Activated T-cell treated with anti-CD3 and anti-CD28 coated beads for 48 hours (primary cell): ENCODE results near the gene PLP1.
"Not testable (repeated sequence)": the region's sequence is repeated elsewhere in the genome, so short reads cannot be mapped to it uniquely, and the experiment has no call there.

Experiments used
- DNase-seq: peaks from one replicate; pipeline ENCODE4 v3.0.0-alpha.2; 2020; ENCODE audit warnings: low read depth

Gene PLP1

DNA sequence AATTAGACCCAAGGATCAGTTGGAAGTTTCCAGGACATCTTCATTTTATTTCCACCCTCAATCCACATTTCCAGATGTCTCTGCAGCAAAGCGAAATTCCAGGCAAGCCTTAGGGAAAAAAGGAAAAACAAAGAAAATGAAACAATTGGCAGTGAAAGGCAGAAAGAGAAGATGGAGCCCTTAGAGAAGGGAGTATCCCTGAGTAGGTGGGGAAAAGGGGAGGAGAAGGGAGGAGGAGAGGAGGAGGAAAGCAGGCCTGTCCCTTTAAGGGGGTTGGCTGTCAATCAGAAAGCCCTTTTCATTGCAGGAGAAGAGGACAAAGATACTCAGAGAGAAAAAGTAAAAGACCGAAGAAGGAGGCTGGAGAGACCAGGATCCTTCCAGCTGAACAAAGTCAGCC, at the start of gene PLP1:
PLP1 (plus strand) TSS at position 295 of the 400 bp plus-strand sequence. CDS start 156 bp downstream, outside the sequence.
- no peak for DNase-seq

DNA sequence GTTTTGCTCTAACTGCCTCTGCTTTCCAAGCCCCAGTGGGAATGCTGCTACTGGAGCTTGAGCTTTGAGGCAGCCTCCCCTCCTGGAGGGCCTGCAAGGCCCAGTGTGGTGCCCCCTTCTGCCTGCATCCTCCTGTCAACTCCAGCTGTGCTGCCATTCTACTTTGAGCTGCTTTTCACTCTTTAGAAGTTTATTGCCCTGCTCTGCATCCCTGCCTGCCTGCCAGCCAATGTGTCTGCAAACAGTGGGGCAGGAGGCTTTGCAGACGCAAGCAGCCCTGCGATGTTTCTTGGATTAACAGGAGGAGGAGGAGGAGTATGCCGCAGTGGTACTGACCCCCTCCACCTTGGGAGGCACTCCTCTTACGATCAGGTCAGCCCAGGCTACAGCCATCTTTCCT, 49.5 kb upstream of the PLP1 start:
- no peak for DNase-seq

GRCh38 chrX:103729015-103729414, 47.6 kb upstream of the PLP1 start:
- DNase-seq = no peak

DNA sequence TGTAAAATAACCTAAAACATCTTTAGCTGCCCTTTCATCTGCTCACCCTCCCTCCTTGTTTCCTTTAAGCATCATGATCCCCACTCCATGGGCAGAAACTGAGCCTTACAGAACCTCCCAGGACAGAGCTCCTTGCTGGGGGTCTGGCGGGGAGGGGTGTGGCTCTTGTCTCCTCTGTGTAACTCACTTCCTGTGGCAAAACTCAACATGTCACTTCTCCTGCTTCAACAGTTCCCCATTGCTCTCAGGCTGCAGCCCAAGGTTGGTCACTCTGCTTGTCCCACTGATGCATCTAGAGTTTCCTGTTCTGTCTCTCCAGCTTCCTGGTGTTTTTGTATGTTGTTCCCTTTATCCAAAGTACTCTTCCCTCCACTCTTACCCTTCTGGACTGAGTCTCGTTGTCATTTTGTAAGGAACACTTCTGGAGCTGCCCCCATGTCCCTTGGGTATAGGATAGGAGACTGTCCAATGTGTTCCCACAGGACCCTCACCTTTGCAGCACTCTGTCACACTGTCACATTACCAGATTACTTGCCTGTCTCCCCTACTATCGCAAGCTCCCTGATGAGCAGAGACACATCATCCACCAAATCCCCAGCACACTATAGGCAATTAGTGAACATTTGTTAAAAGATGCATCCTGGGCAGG, 46.4 kb upstream of the PLP1 start:
- no peak for DNase-seq

DNA sequence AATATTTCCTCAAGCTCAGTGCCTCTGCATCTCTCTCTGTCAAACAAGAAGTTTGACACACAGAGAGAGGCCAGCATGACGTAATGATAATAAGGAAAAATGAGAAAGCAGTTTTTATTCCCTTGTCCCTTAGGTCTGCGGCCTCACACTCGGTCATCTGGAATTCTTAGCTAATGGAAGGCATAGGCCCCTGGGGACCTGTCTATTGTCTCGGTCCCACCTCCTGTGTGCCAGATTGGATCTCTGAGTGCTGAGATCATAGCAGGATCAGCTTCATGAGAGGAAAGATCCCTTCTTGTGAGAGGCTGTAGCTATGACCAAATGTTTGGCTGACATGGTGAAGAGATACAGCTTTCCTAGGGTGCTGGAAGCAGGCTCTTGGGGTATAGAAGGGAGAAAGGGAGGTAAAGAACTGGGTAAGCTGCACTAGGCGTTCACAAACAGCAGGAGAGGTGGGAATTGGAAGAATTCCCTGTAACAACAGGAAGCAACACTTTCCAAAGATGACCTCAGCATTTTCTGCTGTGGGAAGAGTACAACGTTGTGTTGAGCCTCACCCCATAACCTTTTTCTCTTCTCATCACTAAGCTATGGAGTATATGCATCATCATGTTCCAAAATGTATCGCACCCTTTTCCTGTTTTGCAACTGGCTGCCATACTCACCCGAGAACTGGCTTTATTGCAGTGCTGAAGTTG, 45.7 kb upstream of the PLP1 start:
- no peak for DNase-seq

- no peak for DNase-seq
Measured at GRCh38 chrX:103733017-103733416, 43.6 kb upstream of the PLP1 start.

DNA sequence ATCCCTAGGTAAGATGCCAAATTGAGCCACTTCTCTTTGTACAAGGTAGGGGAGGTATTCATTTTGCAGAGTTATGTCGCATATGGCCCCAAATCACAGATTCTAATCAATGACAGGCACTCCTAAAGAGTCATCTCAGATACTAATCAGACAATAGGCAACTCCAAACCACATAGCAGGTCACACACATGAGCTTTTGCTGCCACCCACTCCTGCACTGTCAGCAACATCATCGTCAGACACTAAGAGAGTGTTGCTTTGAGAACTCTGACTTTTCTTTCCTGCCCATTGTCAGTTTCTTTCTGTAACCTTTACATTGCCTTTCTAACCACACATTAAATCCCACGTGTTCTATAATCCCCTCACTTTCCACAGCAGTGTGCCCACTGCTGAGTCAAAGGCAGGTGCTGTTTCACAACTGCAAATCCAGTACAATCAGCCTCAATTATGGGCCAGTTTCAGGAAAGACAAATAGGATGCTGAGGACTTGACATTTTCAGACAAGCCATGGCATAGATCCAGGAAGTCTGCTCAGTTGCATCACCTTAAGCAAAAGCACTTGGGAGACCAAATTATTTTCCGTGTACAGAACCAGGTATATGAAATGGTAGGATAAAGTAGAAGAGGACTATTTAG, 42.4 kb upstream of the PLP1 start:
- DNase-seq = peak; percentile 1

DNA sequence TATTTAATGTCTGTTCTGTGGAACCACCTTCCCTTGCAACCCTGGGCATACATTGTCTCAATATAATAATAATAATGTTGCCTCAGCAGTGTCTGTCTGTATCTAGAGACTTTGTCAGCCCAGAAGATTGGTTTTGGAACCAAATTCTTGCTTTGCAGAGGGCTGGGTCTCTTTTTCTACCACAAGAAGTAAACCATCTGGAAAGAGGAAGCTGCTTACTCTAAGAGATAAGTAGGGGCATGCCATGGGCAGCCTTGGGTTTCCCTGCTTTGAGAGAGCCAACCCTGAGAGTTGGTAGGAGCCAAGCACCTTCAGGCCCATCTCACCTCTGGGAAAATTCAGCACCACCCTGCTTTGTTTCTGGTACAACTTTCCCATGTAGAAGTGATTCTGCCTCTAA, 38.9 kb upstream of the PLP1 start:
- no peak for DNase-seq

- DNase-seq = no peak
Measured at GRCh38 chrX:103739421-103739820, 37.2 kb upstream of the PLP1 start.

- DNase-seq = no peak
Measured at GRCh38 chrX:103741879-103742278, 34.8 kb upstream of the PLP1 start.

- no peak for DNase-seq
Measured at GRCh38 chrX:103742339-103742738, 34.3 kb upstream of the PLP1 start.

GRCh38 chrX:103747163-103747562, 29.5 kb upstream of the PLP1 start:
- no peak for DNase-seq

DNA sequence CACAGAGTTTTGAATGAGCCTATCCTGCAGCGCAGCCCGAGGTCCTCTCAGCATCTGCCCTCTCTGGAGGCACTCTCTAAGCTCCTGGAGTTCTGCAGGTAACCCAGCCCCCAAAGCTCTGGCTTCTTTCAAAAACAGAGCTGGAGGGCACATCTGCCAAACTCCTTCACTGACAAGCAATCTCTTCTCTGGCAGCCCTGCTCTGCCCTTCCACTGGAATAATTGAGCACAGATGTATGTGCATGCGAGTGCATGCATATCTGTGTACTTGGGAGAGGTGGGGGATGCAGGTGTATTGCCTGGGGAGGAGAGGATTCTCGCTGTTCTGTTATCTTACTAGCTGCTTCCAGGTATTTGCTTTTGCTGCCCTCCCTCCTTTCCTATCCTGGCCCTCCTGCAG, 22.2 kb upstream of the PLP1 start:
- DNase-seq = no peak

- DNase-seq = no peak
Measured at GRCh38 chrX:103756736-103757135, 19.9 kb upstream of the PLP1 start.

- no peak for DNase-seq
Measured at GRCh38 chrX:103758555-103758954, 18.1 kb upstream of the PLP1 start.

GRCh38 chrX:103763541-103763940, 13.1 kb upstream of the PLP1 start:
- not testable (repeated sequence) for DNase-seq

- not testable (repeated sequence) for DNase-seq
Measured at GRCh38 chrX:103766813-103767555, 9.7 kb upstream of the PLP1 start.

- no peak for DNase-seq
Measured at GRCh38 chrX:103773445-103773844, 3.2 kb upstream of the PLP1 start.

- no peak for DNase-seq
Measured at GRCh38 chrX:103774070-103774642, 2.5 kb upstream of the PLP1 start.

DNA sequence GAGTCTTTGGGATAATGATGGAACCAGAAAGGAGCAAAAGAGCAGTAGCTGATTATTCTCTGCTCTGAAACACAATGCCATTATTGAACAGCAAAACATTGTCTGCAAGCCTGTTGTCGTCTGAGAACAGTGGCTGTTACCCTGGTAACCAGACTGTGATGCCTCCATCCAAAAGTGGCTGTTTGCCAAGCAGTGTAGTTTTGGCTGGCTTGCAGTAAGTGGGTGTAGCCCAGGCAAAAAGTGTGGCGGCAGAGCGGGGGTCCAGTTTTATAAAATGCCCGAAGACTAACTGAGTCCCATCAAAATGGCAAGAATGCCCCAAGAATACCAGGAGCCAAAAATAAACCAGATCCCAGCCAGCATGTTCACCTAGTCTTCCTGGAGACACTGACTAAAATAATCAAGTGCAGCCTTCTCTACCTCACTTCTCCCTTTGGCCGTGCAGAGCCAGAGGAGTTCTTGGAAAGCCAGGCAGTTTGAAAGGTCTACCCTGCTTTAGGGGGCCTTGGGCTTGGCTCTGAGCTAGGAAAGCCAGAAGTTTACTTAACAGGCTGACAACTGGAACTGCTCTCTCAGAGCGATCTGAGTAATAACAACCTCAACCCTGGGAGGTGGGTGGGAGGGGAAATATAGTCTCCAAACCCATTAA, 2.6 kb downstream of the PLP1 start:
- DNase-seq = no peak

DNA sequence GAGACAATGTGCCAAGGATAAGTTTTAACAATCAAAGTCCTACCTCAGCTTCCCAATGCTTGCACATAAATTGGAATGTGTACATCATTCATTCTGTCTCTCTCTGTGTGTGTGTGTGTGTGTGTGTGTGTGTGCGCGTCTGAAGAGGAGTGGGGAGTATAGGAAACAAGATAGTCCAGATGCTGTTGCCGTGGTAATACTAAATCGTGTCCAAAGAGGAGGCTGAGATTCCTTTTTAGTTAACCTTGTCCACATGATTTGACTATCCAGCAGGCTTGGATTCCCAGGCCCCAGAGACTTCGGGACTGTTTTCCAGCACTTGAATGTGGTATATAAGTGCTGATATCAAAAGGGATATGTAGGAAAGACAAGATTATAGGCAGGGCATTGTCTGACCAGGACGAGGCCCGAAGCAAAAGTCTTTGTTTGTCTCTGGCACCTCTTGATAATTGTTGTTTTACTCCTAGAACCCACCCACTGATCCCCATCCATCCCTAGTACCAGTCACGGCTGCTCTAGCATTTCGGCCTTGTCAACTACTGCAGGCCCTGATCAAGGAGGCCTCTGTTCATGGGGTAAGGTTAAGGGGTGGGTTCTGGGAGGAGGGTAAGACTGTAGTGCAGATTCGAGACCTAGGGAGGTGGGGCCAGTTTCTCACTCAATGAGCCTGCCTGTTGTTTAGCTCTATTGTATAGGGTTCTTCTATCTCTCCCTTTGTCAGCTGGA, 3.9 kb downstream of the PLP1 start:
- no peak for DNase-seq
